H1 (cell line): ENCODE results near the gene PTGDS. TPM values are rescaled to one million over a fixed set of nuclear protein-coding genes. Genes with fewer than 3 reads are reported as not detected.

Experiments
- CTCF ChIA-PET: fragments of 300-600 bp; sonication (Branson Sonifier 250); formaldehyde crosslinking; loops from one replicate; lab custom pipeline; 2021; ENCODE audit not compliant: partially characterized antibody; lab: Charles Lee
- POLR2A ChIA-PET: fragments of 300-600 bp; sonication (Branson Sonifier 250); formaldehyde crosslinking; loops from one replicate; lab custom pipeline; 2021; ENCODE audit warnings: inconsistent platforms; ENCODE audit not compliant: partially characterized antibody; lab: Charles Lee
- DNase-seq, 2 experiments: peaks; one replicate each; pipeline versions ENCODE4 v3.0.0 to v3.0.0-alpha.2; 2010 to 2022; ENCODE audit warnings: low spot score in 2 of 2, low read depth in 1 of 2, mixed read lengths in 1 of 2
- FAIRE-seq: peaks from 2 replicates; lab custom pipeline; 2011; peaks lifted over from hg19 to GRCh38; lab: Jason Lieb, UNC
- H2AFZ ChIP-seq: 2 replicates; pipeline ENCODE4 v1.8.1; 2012; ENCODE audit warnings: low read length, inconsistent platforms
- H2AK5ac ChIP-seq: 2 replicates; pipeline ENCODE4 v1.6.1; 2013; ENCODE audit warnings: low read depth, low read length
- H2BK120ac ChIP-seq: replicated peaks from 2 replicates; pipeline ENCODE3; 2013; ENCODE audit warnings: low read depth, low read length, inconsistent platforms
- H2BK12ac ChIP-seq: 2 replicates; pipeline ENCODE4 v1.6.1; 2013; ENCODE audit warnings: low read depth, low read length
- H2BK15ac ChIP-seq: 2 replicates; pipeline ENCODE4 v1.6.1; 2013; ENCODE audit warnings: low read length
- H2BK20ac ChIP-seq: 2 replicates; pipeline ENCODE4 v1.6.1; 2013; ENCODE audit warnings: low read length
- H2BK5ac ChIP-seq: 2 replicates; pipeline ENCODE4 v1.6.1; 2013; ENCODE audit warnings: low read depth, low read length
- H3K14ac ChIP-seq: 2 replicates; pipeline ENCODE4 v1.6.1; 2013; ENCODE audit warnings: inconsistent platforms; ENCODE audit not compliant: insufficient read length
- H3K18ac ChIP-seq: 2 replicates; pipeline ENCODE4 v1.6.1; 2013; ENCODE audit warnings: low read length; ENCODE audit errors: extremely low read depth
- H3K23ac ChIP-seq: 2 replicates; pipeline ENCODE4 v1.6.1; 2013; ENCODE audit warnings: inconsistent platforms; ENCODE audit not compliant: insufficient read length
- H3K23me2 ChIP-seq: 2 replicates; pipeline ENCODE4 v1.6.1; 2013; ENCODE audit warnings: low read depth, low read length
- H3K27ac ChIP-seq: 2 replicates; pipeline ENCODE4 v1.6.1; 2011; ENCODE audit warnings: low read depth, low read length, inconsistent platforms
- H3K27me3 ChIP-seq, 4 experiments: replicated peaks in 1 of 4; 1 replicate in 1 of 4; 2 replicates in 3 of 4; pipeline versions ENCODE4 v1.6.1 to v1.8.1; 2011 to 2013; ENCODE audit warnings: low read length in 3 of 4, mild to moderate bottlenecking in 3 of 4, inconsistent platforms in 2 of 4, mixed read lengths in 2 of 4, moderate library complexity in 1 of 4; ENCODE audit not compliant: control insufficient read depth in 3 of 4, insufficient read depth in 3 of 4; ENCODE audit errors: extremely low read depth in 1 of 4
- H3K36me3 ChIP-seq, 4 experiments: 2 replicates each; pipeline versions ENCODE4 v1.6.1 to v1.8.1; 2011 to 2013; ENCODE audit warnings: mild to moderate bottlenecking in 4 of 4, low read length in 3 of 4, moderate library complexity in 2 of 4, control low read depth in 1 of 4, inconsistent platforms in 1 of 4; ENCODE audit not compliant: insufficient read depth in 4 of 4, control insufficient read depth in 2 of 4
- H3K4ac ChIP-seq: replicated peaks from 2 replicates; pipeline ENCODE3; 2013; ENCODE audit warnings: low read length, low read depth, mixed read lengths, inconsistent platforms; ENCODE audit not compliant: insufficient read length
- H3K4me1 ChIP-seq, 4 experiments: replicated peaks in 1 of 4; 1 replicate in 1 of 4; 2 replicates in 3 of 4; pipeline versions ENCODE4 v1.6.1 to v1.8.1; 2011 to 2013; ENCODE audit warnings: low read length in 3 of 4, inconsistent platforms in 2 of 4, mixed read lengths in 1 of 4; ENCODE audit not compliant: insufficient read depth in 4 of 4, control insufficient read depth in 3 of 4
- H3K4me2 ChIP-seq, 2 experiments: 2 replicates each; pipeline versions ENCODE4 v1.6.1 to v1.8.1; 2011 to 2013; ENCODE audit warnings: low read depth in 2 of 2, low read length in 2 of 2, control low read depth in 1 of 2, inconsistent platforms in 1 of 2, mild to moderate bottlenecking in 1 of 2; ENCODE audit not compliant: insufficient read depth in 1 of 2
- H3K4me3 ChIP-seq, 4 experiments: fragments of 200-600, 300-600 bp in 1 of 4; sonication (generic), shearing (Covaris generic), sonication (Bioruptor Twin) in 1 of 4; 2 replicates each; pipeline versions ENCODE4 v1.5.1 to v1.8.1; 2011 to 2016; ENCODE audit warnings: low read length in 4 of 4, low read depth in 3 of 4, control low read depth in 2 of 4, inconsistent platforms in 2 of 4, mild to moderate bottlenecking in 2 of 4, mixed read lengths in 1 of 4, moderate library complexity in 1 of 4; ENCODE audit not compliant: insufficient read depth in 2 of 4; ENCODE audit errors: extremely low read depth in 1 of 4
- H3K56ac ChIP-seq: replicated peaks from 2 replicates; pipeline ENCODE3; 2013; ENCODE audit warnings: low read depth, mild to moderate bottlenecking, mixed read lengths, low read length, inconsistent platforms; ENCODE audit not compliant: insufficient read length
- H3K79me1 ChIP-seq: 2 replicates; pipeline ENCODE4 v1.6.1; 2013; ENCODE audit warnings: low read depth, low read length, control low read depth
- H3K79me2 ChIP-seq, 2 experiments: 2 replicates each; pipeline versions ENCODE4 v1.6.1 to v1.8.1; 2012 to 2013; ENCODE audit warnings: low read length in 2 of 2, mild to moderate bottlenecking in 2 of 2, inconsistent platforms in 1 of 2; ENCODE audit not compliant: insufficient read depth in 2 of 2, control insufficient read depth in 1 of 2
- H3K9ac ChIP-seq, 4 experiments: replicated peaks in 1 of 4; 1 replicate in 1 of 4; 2 replicates in 3 of 4; pipeline versions ENCODE4 v1.6.1 to v1.8.1; 2011 to 2013; ENCODE audit warnings: low read depth in 3 of 4, low read length in 3 of 4, control low read depth in 2 of 4, mild to moderate bottlenecking in 2 of 4, moderate library complexity in 2 of 4, inconsistent platforms in 1 of 4; ENCODE audit errors: extremely low read depth in 1 of 4
- H3K9me3 ChIP-seq, 2 experiments: 2 replicates each; pipeline versions ENCODE4 v1.6.1 to v1.8.1; 2012 to 2013; ENCODE audit warnings: mild to moderate bottlenecking in 2 of 2, moderate library complexity in 2 of 2, control low read depth in 1 of 2, inconsistent platforms in 1 of 2, low read depth in 1 of 2, low read length in 1 of 2, mixed read lengths in 1 of 2; ENCODE audit not compliant: insufficient read depth in 2 of 2
- H4K20me1 ChIP-seq, 2 experiments: replicated peaks in 1 of 2; 2 replicates each; pipeline versions ENCODE3 to v1.8.1; 2011 to 2013; ENCODE audit warnings: inconsistent platforms in 2 of 2, low read length in 2 of 2, mild to moderate bottlenecking in 1 of 2; ENCODE audit not compliant: insufficient read depth in 2 of 2, control insufficient read depth in 1 of 2
- H4K5ac ChIP-seq: 2 replicates; pipeline ENCODE4 v1.6.1; 2013; ENCODE audit warnings: low read length, low read depth, mixed read lengths, inconsistent platforms; ENCODE audit not compliant: insufficient read length
- H4K8ac ChIP-seq: 2 replicates; pipeline ENCODE4 v1.8.0; 2013; ENCODE audit warnings: mild to moderate bottlenecking, moderate library complexity, low read length, inconsistent platforms; ENCODE audit not compliant: insufficient read depth; ENCODE audit errors: extremely low read depth
- H4K91ac ChIP-seq: replicated peaks from 2 replicates; pipeline ENCODE3; 2013; ENCODE audit warnings: low read length, mixed read lengths, inconsistent platforms; ENCODE audit not compliant: insufficient read length
- ASH2L ChIP-seq: fragments of 200-600, 300-600 bp; sonication (generic); IDR thresholded peaks from one replicate; pipeline ENCODE4 v1.7.1; 2017; ENCODE audit warnings: low read length
- BCL11A ChIP-seq, 2 experiments: IDR thresholded peaks; one replicate each; pipeline ENCODE4 v1.6.1; 2011; ENCODE audit warnings: low read depth in 2 of 2, low read length in 2 of 2, mild to moderate bottlenecking in 2 of 2
- CBX5 ChIP-seq: fragments of 300-800, 300-1000 bp; sonication (generic); IDR thresholded peaks from 2 replicates; pipeline ENCODE4 v1.7.1; 2016; ENCODE audit warnings: antibody characterized with exemption, low read length, low read depth
- CHD1 ChIP-seq: IDR thresholded peaks from 2 replicates; pipeline ENCODE4 v1.6.1; 2012; ENCODE audit warnings: low read depth, low read length, improper control_type of control experiment
- CTBP2 ChIP-seq: IDR thresholded peaks from 2 replicates; pipeline ENCODE4 v1.7.0; 2011; ENCODE audit warnings: borderline replicate concordance, mild to moderate bottlenecking, moderate library complexity, mixed read lengths, low read length; ENCODE audit not compliant: insufficient read depth, insufficient read length
- EGR1 ChIP-seq: IDR thresholded peaks from 2 replicates; pipeline ENCODE4 v1.6.1; 2011; ENCODE audit warnings: low read depth, low read length, borderline replicate concordance
- GABPA ChIP-seq: IDR thresholded peaks from 2 replicates; pipeline ENCODE4 v1.6.1; 2011; ENCODE audit warnings: mild to moderate bottlenecking, low read length, moderate library complexity, borderline replicate concordance; ENCODE audit not compliant: insufficient read depth
- HDAC2 ChIP-seq, 2 experiments: fragments of 300-600 bp in 1 of 2; sonication (generic) in 1 of 2; IDR thresholded peaks; 2 replicates each; pipeline ENCODE4 v1.6.1; 2011 to 2012; ENCODE audit warnings: low read depth in 2 of 2, low read length in 2 of 2, mild to moderate bottlenecking in 2 of 2, moderate library complexity in 2 of 2, borderline replicate concordance in 1 of 2, inconsistent platforms in 1 of 2
- JUND ChIP-seq: IDR thresholded peaks from 2 replicates; pipeline ENCODE4 v1.6.1; 2011; ENCODE audit warnings: mild to moderate bottlenecking, improper control_type of control experiment, low read length
- NANOG ChIP-seq: IDR thresholded peaks from 2 replicates; pipeline ENCODE4 v1.6.1; 2011; ENCODE audit warnings: low read length, low read depth, mild to moderate bottlenecking, inconsistent platforms; ENCODE audit not compliant: insufficient read depth, poor library complexity, severe bottlenecking
- SP2 ChIP-seq: IDR thresholded peaks from 2 replicates; pipeline ENCODE4 v1.6.1; 2012; ENCODE audit warnings: mild to moderate bottlenecking, low read length, inconsistent platforms
- SUZ12 ChIP-seq: fragments of 200-600 bp; sonication (generic); IDR thresholded peaks from 2 replicates; pipeline ENCODE4 v1.6.1; 2012; ENCODE audit warnings: mild to moderate bottlenecking, inconsistent platforms, low read length, moderate library complexity, mixed read lengths
- TBP ChIP-seq: IDR thresholded peaks from 2 replicates; pipeline ENCODE4 v1.6.1; 2011; ENCODE audit warnings: low read depth, low read length, improper control_type of control experiment
- WGBS, 2 experiments: shearing (Covaris generic) in 1 of 2; methylation state at CpG; one replicate each; pipeline versions ENCODE4 v1.1.6 to v1.1.7; 2013 to 2015; ENCODE audit warnings: low lambda C conversion rate in 2 of 2, mixed read lengths in 2 of 2, inconsistent platforms in 1 of 2, low coverage in 1 of 2, missing lambda C conversion rate in 1 of 2; ENCODE audit not compliant: insufficient replicate concordance in 2 of 2, insufficient coverage in 1 of 2, insufficient read length in 1 of 2; ENCODE audit errors: extremely low coverage in 1 of 2, missing lambda C conversion rate in 1 of 2; 5-methylcytosine and 5-hydroxymethylcytosine counted together
- polyA plus RNA-seq, 7 experiments: library from polyadenylated mRNA; depleted of rRNA in 3 of 7; stranded (reverse) in 5 of 7; unstranded in 2 of 7; fragments of >200 nt in 5 of 7; fragments of 200-250 nt in 2 of 7; gene quantifications; 1 replicate in 5 of 7; 2 replicates in 1 of 7; 4 replicates in 1 of 7; pipeline versions ENCODE4 v1.2.1 to v1.2.3, GENCODE V29; 2011 to 2013; ENCODE audit warnings: missing spikeins in 2 of 7, mixed read lengths in 2 of 7
- total RNA-seq: library from RNA; stranded (reverse); fragmentation: NEBNext Ultra II Directional; extraction: Animal tissue kit (Norgen Biotek cat#: 25700); gene quantifications from 2 replicates; pipeline ENCODE4 v1.2.1, GENCODE V29; 2021
- TF ChIP-seq, protein P1 (sequence below): IDR thresholded peaks from 2 replicates; pipeline ENCODE4 v1.6.1; 2012; ENCODE audit warnings: inconsistent platforms

The PTGDS gene
- total and polyA plus RNA-seq, 2 of the 8 experiments (the other 6 are each of a cell fraction or from before 2014, with no cell fraction given): 1.7 to 2.3 TPM

GRCh38 chr9:136983167-136983566, 5.9 kb downstream of the PTGDS start:
- H3K9ac ChIP-seq: no peak overlapping the region
- H3K56ac ChIP-seq: no peak overlapping the region
- ChIA-PET POLR2A (no interaction called here), CTCF (no interaction called here)
- H2AK5ac ChIP-seq: 0 out of 2 replicates have a peak overlapping the region, but pooled peaks have one; percentile 53
- peaks cover 0 to 1% of the 10 kb centered on the region in 2 experiments for H4K20me1 ChIP-seq
- H4K5ac ChIP-seq: no peak overlapping the region
- H3K4me2 ChIP-seq: no peak overlapping the region
- DNase-seq (no peak), FAIRE-seq (no peak)
- H3K18ac ChIP-seq: no peak overlapping the region
- H3K23ac ChIP-seq: no peak overlapping the region
- H3K4ac ChIP-seq: no peak overlapping the region
- H3K4me3 ChIP-seq: no peak overlapping the region
- no peak overlapping the region for H2BK120ac ChIP-seq
- H2BK12ac ChIP-seq: no peak overlapping the region
- H3K14ac ChIP-seq: no peak overlapping the region
- no peak overlapping the region for H3K27ac ChIP-seq
- H3K4me1 ChIP-seq: peaks cover 0 to 6% (median 4%) of the 10 kb centered on the region in 4 experiments; a peak in 4 of 7 replicates
- no peak overlapping the region for H2BK20ac ChIP-seq
- no peak overlapping the region for H2BK5ac ChIP-seq
- no peak overlapping the region for H2BK15ac ChIP-seq
- H3K36me3 ChIP-seq: no peaks in the 10 kb centered on the region
- no peaks in the 10 kb centered on the region for H3K79me1 ChIP-seq
- no peak overlapping the region for H2AFZ ChIP-seq
- WGBS, 2 experiments: 95% methylated on average over 9 of the region's 9 CpGs; no CpG with 5 or more reads in 1 of the 2 experiments
- H3K23me2 ChIP-seq: peaks cover 13% of the 10 kb centered on the region; the same call in 1 of the 2 replicates
- peaks cover 13 to 38% (median 35%) of the 10 kb centered on the region in 4 experiments for H3K27me3 ChIP-seq
- no peaks in the 10 kb centered on the region for H3K9me3 ChIP-seq
- no peak overlapping the region for H4K91ac ChIP-seq
- H4K8ac ChIP-seq: no peak overlapping the region
- H3K79me2 ChIP-seq: no peaks in the 10 kb centered on the region
- TF ChIP-seq JUND (no peak), CBX5 (no peak), HDAC2 (IDR thresholded peaks at IDR 0.05; ENCODE audit: borderline replicate concordance in 1 of 2, low read depth in 2 of 2, low read length in 2 of 2) (no peak), EGR1 (no peak), NANOG (no peak), CTBP2 (no peak), SP2 (no peak), CHD1 (no peak), BCL11A (IDR thresholded peaks at IDR 0.05; ENCODE audit: low read depth in 2 of 2, low read length in 2 of 2) (no peak), ASH2L (no peak), SUZ12 (no peak), TBP (no peak), GABPA (no peak)
- TF ChIP-seq, protein P1, sequence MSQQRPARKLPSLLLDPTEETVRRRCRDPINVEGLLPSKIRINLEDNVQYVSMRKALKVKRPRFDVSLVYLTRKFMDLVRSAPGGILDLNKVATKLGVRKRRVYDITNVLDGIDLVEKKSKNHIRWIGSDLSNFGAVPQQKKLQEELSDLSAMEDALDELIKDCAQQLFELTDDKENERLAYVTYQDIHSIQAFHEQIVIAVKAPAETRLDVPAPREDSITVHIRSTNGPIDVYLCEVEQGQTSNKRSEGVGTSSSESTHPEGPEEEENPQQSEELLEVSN: no peak
